Osteocyte (in vitro differentiated cells): ENCODE data around the gene CASP1. TPM values are rescaled to one million over a fixed set of nuclear protein-coding genes. Genes with fewer than 3 reads are reported as not detected.

Source experiments
- DNase-seq: peaks from one replicate; pipeline ENCODE4 v3.0.0; 2021; ENCODE audit warnings: mixed read lengths; ENCODE audit not compliant: unreplicated experiment; ENCODE audit errors: extremely low spot score
- H3K27ac Mint-ChIP-seq: one replicate; pipeline ENCODE4 v1.8.0; 2021; ENCODE audit warnings: mild to moderate bottlenecking, mixed read lengths; ENCODE audit not compliant: unreplicated experiment
- H3K27me3 Mint-ChIP-seq: one replicate; pipeline ENCODE4 v1.8.0; 2021; ENCODE audit warnings: mixed read lengths; ENCODE audit not compliant: unreplicated experiment
- H3K36me3 Mint-ChIP-seq: one replicate; pipeline ENCODE4 v1.8.0; 2021; ENCODE audit warnings: mixed read lengths; ENCODE audit not compliant: unreplicated experiment
- H3K4me1 Mint-ChIP-seq: one replicate; pipeline ENCODE4 v1.8.0; 2021; ENCODE audit warnings: mixed read lengths; ENCODE audit not compliant: unreplicated experiment
- H3K4me3 Mint-ChIP-seq: one replicate; pipeline ENCODE4 v1.8.0; 2021; ENCODE audit warnings: mild to moderate bottlenecking, moderate library complexity, mixed read lengths; ENCODE audit not compliant: unreplicated experiment
- H3K9me3 Mint-ChIP-seq: one replicate; pipeline ENCODE4 v1.8.0; 2021; ENCODE audit warnings: mixed read lengths; ENCODE audit not compliant: unreplicated experiment
- total RNA-seq: library from RNA; stranded (reverse); gene quantifications from 2 replicates; pipeline ENCODE4 v1.2.1, GENCODE V29; 2021
- TF ChIP-seq, protein P1 (sequence below): fragments of 200-600 bp; sonication (generic); IDR thresholded peaks from 2 replicates; pipeline ENCODE4 v1.5.0; 2021; ENCODE audit warnings: antibody characterized with exemption, mild to moderate bottlenecking, moderate library complexity

The CASP1 gene
- total RNA-seq, 1 donor from 2014 or later: 1.1 TPM

DNA sequence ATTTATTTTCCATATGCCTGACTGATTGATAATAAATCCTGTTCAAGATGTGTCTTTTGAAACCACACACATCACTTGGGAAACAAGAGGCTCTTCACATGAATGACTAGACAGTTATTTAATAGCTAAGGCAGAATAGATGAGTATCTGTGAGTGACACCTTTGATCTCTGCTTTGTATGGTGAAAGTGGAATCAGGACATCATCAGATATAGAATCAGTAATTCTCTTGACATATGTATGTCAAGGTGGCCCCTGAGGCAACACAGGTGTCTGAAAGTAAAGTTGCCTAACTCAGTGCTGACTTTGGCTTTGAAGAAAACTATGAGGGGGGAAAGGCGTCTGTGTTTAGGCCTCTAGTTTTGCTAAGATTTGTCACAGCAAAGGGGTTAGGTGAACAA, 55.1 kb downstream of the CASP1 start:
- H3K4me1 Mint-ChIP-seq: no peaks in the 10 kb centered on the region
- DNase-seq: no peak
- no peaks in the 10 kb centered on the region for H3K36me3 Mint-ChIP-seq
- H3K27me3 Mint-ChIP-seq: no peaks in the 10 kb centered on the region
- no peak overlapping the region for H3K4me3 Mint-ChIP-seq
- H3K27ac Mint-ChIP-seq: no peak overlapping the region
- no peaks in the 10 kb centered on the region for H3K9me3 Mint-ChIP-seq
- TF ChIP-seq, protein P1, sequence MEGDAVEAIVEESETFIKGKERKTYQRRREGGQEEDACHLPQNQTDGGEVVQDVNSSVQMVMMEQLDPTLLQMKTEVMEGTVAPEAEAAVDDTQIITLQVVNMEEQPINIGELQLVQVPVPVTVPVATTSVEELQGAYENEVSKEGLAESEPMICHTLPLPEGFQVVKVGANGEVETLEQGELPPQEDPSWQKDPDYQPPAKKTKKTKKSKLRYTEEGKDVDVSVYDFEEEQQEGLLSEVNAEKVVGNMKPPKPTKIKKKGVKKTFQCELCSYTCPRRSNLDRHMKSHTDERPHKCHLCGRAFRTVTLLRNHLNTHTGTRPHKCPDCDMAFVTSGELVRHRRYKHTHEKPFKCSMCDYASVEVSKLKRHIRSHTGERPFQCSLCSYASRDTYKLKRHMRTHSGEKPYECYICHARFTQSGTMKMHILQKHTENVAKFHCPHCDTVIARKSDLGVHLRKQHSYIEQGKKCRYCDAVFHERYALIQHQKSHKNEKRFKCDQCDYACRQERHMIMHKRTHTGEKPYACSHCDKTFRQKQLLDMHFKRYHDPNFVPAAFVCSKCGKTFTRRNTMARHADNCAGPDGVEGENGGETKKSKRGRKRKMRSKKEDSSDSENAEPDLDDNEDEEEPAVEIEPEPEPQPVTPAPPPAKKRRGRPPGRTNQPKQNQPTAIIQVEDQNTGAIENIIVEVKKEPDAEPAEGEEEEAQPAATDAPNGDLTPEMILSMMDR: no peak

Other genes starting within 250 kb of the CASP1 start
- gene CASP12, start 136.7 kb downstream of the CASP1 start, total RNA-seq: 0.24 and 0.78 TPM in 2 replicates
- 25.1 and 25.8 TPM in 2 replicates for gene CASP4, start 66.6 kb downstream of the CASP1 start, total RNA-seq
- not detected in 2 replicates for gene CASP5, start 12.0 kb downstream of the CASP1 start, total RNA-seq
- gene CARD16, start 10.2 kb upstream of the CASP1 start, total RNA-seq: 1.5 and 1.9 TPM in 2 replicates
- not detected in 2 replicates for gene CARD18, start 104.6 kb upstream of the CASP1 start, total RNA-seq